Left lung (tissue), 10 donors: ENCODE measurements around the gene ZNF771. TPM values are rescaled to one million over a fixed set of nuclear protein-coding genes. Genes with fewer than 3 reads are reported as not detected.
A peak's percentile ranks its signal among the peaks of the same experiment; 100 is the strongest.

Source experiments
- ATAC-seq: fragments of 200-7000 bp; cut with Tn5 transposase; one replicate; pipeline ENCODE4 v1.9.1; 2020; ENCODE audit warnings: moderate library complexity
- DNase-seq, 4 donors: peaks; one replicate each; pipeline ENCODE4 v3.0.0-alpha.2; 2013 to 2020
- H3K27ac ChIP-seq, 2 donors: fragments of 200-600 bp; sonication (generic) in 1 of 2; one replicate each; pipeline versions ENCODE4 v1.5.0 to v1.8.0; 2020 to 2021
- H3K27me3 ChIP-seq, 2 donors: fragments of 200-600 bp; sonication (generic) in 1 of 2; one replicate each; pipeline versions ENCODE4 v1.5.0 to v1.8.0; 2020 to 2021
- H3K36me3 ChIP-seq, 2 donors: fragments of 200-600 bp; sonication (generic) in 1 of 2; one replicate each; pipeline versions ENCODE4 v1.5.0 to v1.8.0; 2020 to 2021
- H3K4me1 ChIP-seq, 2 donors: fragments of 200-600 bp; one replicate each; pipeline ENCODE4 v1.8.0; 2021
- H3K4me3 ChIP-seq, 2 donors: fragments of 200-600 bp; sonication (generic) in 1 of 2; one replicate each; pipeline versions ENCODE4 v1.5.0 to v1.8.0; 2020 to 2021; ENCODE audit warnings: mild to moderate bottlenecking in 1 of 2
- H3K9me3 ChIP-seq, 2 donors: fragments of 200-600 bp; sonication (generic) in 1 of 2; one replicate each; pipeline versions ENCODE4 v1.5.0 to v1.8.0; 2020 to 2021
- CTCF ChIP-seq, 2 donors: fragments of 200-600 bp; sonication (generic) in 1 of 2; IDR thresholded peaks; one replicate each; pipeline versions ENCODE4 v1.5.0 to v1.8.0; 2021; ENCODE audit warnings: antibody characterized with exemption in 2 of 2
- intact Hi-C, 2 donors: fragments of 100-400 bp; cut with DNase I; formaldehyde crosslinking; loops; one replicate each; pipeline versions ENCODE4 v1.11.2 to v1.14.2; 2022
- polyA plus RNA-seq, 6 donors: library from polyadenylated mRNA; unstranded; fragments of 120-200 nt; gene quantifications; one replicate each; pipeline ENCODE4 v1.2.1, GENCODE V29; 2013; ENCODE audit not compliant: insufficient read length in 6 of 6
- total RNA-seq, 2 donors: library from RNA; stranded (reverse); fragmentation: NEBNext Ultra II Directional; extraction: Animal tissue kit (Norgen Biotek cat#: 25700); gene quantifications; one replicate each; pipeline ENCODE4 v1.2.1, GENCODE V29; 2021
- donor health status: DM: no; HTN: yes; CAD: no.
- donor health status: DM: no; HTN: no; CAD: no.

Gene ZNF771
- total and polyA plus RNA-seq, 8 donors: 4.0 to 8.5 (median 5.8) TPM

GRCh38 chr16:30380803-30381208 is 26.6 kb upstream of the ZNF771 start:
- Histone ChIP-seq H3K4me1 (peaks cover 4 to 33% of the 10 kb centered on the region in 2 donors), H3K36me3 (no peaks in the 10 kb centered on the region), H3K27me3 (no peaks in the 10 kb centered on the region), H3K27ac (no peak overlapping the region), H3K9me3 (no peaks in the 10 kb centered on the region), H3K4me3 (no peak overlapping the region)
- no peak for DNase-seq
- ATAC-seq: no peak
- intact Hi-C loops: no loop called here
- TF ChIP-seq CTCF (IDR thresholded peaks at IDR 0.05): no peak

DNA sequence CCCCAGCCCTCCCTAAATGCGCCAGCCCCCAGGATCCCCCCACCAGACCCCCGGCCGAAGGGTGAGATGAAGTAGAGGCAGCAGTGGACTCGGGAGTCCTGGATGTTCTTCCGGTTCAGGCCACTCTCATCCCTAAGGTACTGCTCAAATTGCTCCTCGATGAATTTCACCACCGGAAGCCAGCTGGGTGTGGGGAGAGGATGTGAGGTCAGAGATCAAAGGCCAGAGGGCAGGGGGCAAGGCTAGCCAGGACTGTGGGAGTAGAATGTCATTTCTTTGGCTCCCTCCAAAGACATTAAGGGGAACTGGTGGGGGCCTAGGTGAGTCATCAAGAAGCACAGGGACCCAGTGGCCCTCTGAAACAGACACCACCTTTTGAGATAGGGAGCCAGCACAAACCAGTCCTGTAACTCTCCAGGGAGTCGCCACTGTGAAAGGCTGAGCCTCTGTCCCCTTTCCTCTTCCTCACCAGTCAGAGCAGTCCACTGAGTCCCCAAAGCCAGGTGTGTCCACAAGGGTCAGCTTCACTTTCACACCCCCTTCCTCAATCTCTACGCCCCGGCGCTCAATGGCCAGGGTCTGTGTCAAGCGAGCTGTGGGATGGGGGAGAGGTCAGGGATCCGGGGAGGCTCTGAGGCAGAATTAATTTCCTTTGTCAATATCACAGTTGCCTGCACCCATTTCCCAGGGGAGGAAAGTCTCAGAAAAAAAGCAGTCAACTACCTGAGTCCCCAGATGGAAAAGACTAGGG is 25.9 kb upstream of the ZNF771 start:
- Histone ChIP-seq H3K4me1 (peaks cover 4 to 33% of the 10 kb centered on the region in 2 donors), H3K9me3 (no peaks in the 10 kb centered on the region), H3K27me3 (no peaks in the 10 kb centered on the region), H3K4me3 (peak overlapping the region in 1 of 2 donors; percentile 23), H3K27ac (peak overlapping the region in 1 of 2 donors; percentile 37), H3K36me3 (no peaks in the 10 kb centered on the region)
- DNase-seq (no peak), ATAC-seq (no peak)
- intact Hi-C loops: no loop called here
- TF ChIP-seq CTCF (IDR thresholded peaks at IDR 0.05): no peak

DNA sequence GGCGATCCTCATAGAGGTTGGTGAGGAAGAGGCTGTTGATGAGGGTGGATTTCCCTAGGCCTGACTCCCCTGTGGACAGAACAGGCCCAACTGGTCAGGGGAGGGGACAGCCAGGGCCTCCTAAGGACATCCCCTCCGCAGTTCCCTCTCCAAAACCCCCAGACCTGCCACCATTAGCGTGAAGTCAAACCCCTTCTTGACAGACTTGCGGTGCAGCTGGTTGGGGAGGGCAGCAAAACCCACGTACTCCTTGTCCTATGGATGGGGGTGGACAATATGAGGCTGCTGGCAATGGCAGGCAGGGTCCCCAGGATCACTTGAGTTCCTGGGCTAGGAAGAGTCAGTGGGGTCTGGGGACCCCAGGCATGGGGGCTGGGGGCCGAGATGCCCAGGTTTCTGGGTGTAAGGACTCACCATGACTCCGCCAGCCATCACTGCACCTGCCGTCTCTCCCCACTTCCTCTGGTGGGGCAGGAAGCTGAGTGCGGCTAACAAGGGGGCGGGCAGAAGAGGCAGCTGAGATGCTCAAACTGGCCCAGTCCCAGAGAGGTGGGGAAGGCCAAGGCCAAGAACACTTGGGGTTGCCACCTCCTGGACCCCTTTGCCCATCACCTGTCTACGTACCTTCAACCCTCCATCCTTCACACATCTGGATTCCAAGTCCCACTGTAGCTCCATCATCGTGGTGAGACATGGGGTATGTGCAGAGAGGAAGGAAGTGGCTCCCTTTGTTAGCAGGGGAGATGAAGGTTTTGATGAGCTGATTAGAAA is 25.1 kb upstream of the ZNF771 start, which contains the start of gene SEPTIN1:
Gene SEPTIN1 (minus strand): TSS at position 451 of the 771 bp plus-strand sequence. CDS start 19 bp downstream, at position 432.
- H3K27ac ChIP-seq: peak within 1 kb of the TSS in 1 of 2 donors; percentile 37
- H3K27me3 ChIP-seq: no peaks in the 10 kb centered on the region
- intact Hi-C loops: no loop called here
- peak within 1 kb of the TSS in 1 of 2 donors; percentile 23 for H3K4me3 ChIP-seq
- H3K36me3 ChIP-seq: no peaks in the 10 kb centered on the region
- ATAC-seq: no peak
- peaks cover 2 to 27% of the 10 kb centered on the region in 2 donors for H3K4me1 ChIP-seq
- H3K9me3 ChIP-seq: no peaks in the 10 kb centered on the region
- no peak for DNase-seq
- no peak for TF ChIP-seq CTCF (IDR thresholded peaks at IDR 0.05)

DNA sequence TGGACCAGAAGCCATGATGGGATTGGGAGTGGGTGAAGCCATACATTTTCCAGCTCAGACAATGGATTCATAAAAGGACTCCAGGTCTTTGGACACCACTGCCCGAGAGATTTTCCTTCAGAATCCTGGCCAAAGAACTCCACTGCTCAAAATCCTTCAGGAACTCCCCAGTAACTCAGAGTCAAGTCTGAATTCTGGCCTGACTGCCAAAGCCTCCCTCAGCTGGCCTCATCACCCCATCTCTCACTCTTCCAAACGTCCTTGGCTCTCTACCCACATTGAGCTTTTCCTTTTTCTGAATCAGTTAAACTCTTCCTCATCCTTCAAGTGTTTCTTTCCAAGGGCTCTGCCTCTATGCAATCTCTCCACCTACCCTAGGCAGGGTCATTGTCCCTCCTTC is 23.9 kb upstream of the ZNF771 start:
- intact Hi-C loops: no loop called here
- H3K36me3 ChIP-seq: no peaks in the 10 kb centered on the region
- no peak for DNase-seq
- H3K27me3 ChIP-seq: no peaks in the 10 kb centered on the region
- TF ChIP-seq CTCF (IDR thresholded peaks at IDR 0.05): no peak
- ATAC-seq: no peak
- H3K4me3 ChIP-seq: no peak overlapping the region
- no peaks in the 10 kb centered on the region for H3K9me3 ChIP-seq
- H3K27ac ChIP-seq: no peak overlapping the region
- peaks cover 0 to 21% of the 10 kb centered on the region in 2 donors for H3K4me1 ChIP-seq

- Histone ChIP-seq H3K4me1 (peaks cover 7 to 37% of the 10 kb centered on the region in 2 donors), H3K27ac (peak overlapping the region; percentile 75 to 76), H3K36me3 (peaks cover 0 to 17% of the 10 kb centered on the region in 2 donors), H3K27me3 (no peaks in the 10 kb centered on the region), H3K9me3 (no peaks in the 10 kb centered on the region), H3K4me3 (peak overlapping the region; percentile 74 to 78)
- intact Hi-C loops: no loop called here
- TF ChIP-seq CTCF (IDR thresholded peaks at IDR 0.05): no peak
- DNase-seq (no peak), ATAC-seq (peak; percentile 15)
Measured at GRCh38 chr16:30394592-30395154, 12.7 kb upstream of the ZNF771 start.
